B cell (primary cell): Measurements from ENCODE around the gene TOMM34. TPM values are rescaled to one million over a fixed set of nuclear protein-coding genes. Genes with fewer than 3 reads are reported as not detected.

ENCODE experiments used
- ATAC-seq: fragments of 200-7000 bp; cut with Tn5 transposase; one replicate; pipeline ENCODE4 v1.10.0; 2021; ENCODE audit warnings: low read depth, mild to moderate bottlenecking, moderate number of reproducible peaks, moderate library complexity
- CTCF ChIA-PET: fragments of 350-600 bp; sonication (Branson Sonifier 250); formaldehyde crosslinking; loops from one replicate; lab custom pipeline; 2021; ENCODE audit warnings: antibody characterized with exemption, inconsistent platforms; lab: Charles Lee
- POLR2A ChIA-PET: fragments of 350-600 bp; sonication (Branson Sonifier 250); formaldehyde crosslinking; loops from one replicate; lab custom pipeline; 2021; ENCODE audit warnings: antibody characterized with exemption; lab: Charles Lee
- DNase-seq: peaks from one replicate; pipeline ENCODE4 v3.0.0; 2013
- H2AFZ ChIP-seq: 2 replicates; pipeline ENCODE4 v1.6.1; 2012; ENCODE audit warnings: mild to moderate bottlenecking, low read depth, low read length; ENCODE audit not compliant: insufficient read depth, poor library complexity, severe bottlenecking
- H3K27ac ChIP-seq, 2 donors: 1 replicate in 1 of 2; 2 replicates in 1 of 2; pipeline ENCODE4 v1.5.1; 2012 to 2013; ENCODE audit warnings: low read length in 2 of 2, mild to moderate bottlenecking in 2 of 2, moderate library complexity in 1 of 2
- H3K27me3 ChIP-seq, 4 experiments: fragments of 200-600 bp in 1 of 4; sonication (generic) in 1 of 4; replicated peaks in 1 of 4; 1 replicate in 2 of 4; 2 replicates in 2 of 4; pipeline versions ENCODE4 v1.6.1 to v1.7.0; 2013 to 2016; ENCODE audit warnings: low read length in 3 of 4, mild to moderate bottlenecking in 2 of 4, mixed read lengths in 1 of 4, moderate library complexity in 1 of 4; ENCODE audit not compliant: insufficient read depth in 4 of 4, control insufficient read depth in 3 of 4; ENCODE audit errors: control extremely low read depth in 1 of 4
- H3K36me3 ChIP-seq, 2 experiments: replicated peaks in 1 of 2; 1 replicate in 1 of 2; 2 replicates in 1 of 2; pipeline versions ENCODE4 v1.6.1 to v1.7.1; 2013; ENCODE audit warnings: low read length in 1 of 2; ENCODE audit not compliant: insufficient read depth in 2 of 2, control insufficient read depth in 1 of 2; ENCODE audit errors: control extremely low read depth in 1 of 2, extremely low read depth in 1 of 2
- H3K4me1 ChIP-seq, 2 donors: fragments of 200-600 bp in 1 of 2; sonication (generic) in 1 of 2; 1 replicate in 1 of 2; 2 replicates in 1 of 2; pipeline versions ENCODE4 v1.5.1 to v1.6.1; 2013 to 2017; ENCODE audit warnings: low read length in 2 of 2; ENCODE audit not compliant: control insufficient read depth in 2 of 2, insufficient read depth in 2 of 2
- H3K4me2 ChIP-seq: replicated peaks from 2 replicates; pipeline ENCODE3; 2012; ENCODE audit warnings: mild to moderate bottlenecking, low read depth, low read length; ENCODE audit not compliant: poor library complexity, severe bottlenecking
- H3K4me3 ChIP-seq, 5 experiments: fragments of 200-600 bp in 1 of 5; sonication (generic) in 1 of 5; 1 replicate in 3 of 5; 2 replicates in 2 of 5; pipeline versions ENCODE4 v1.5.1 to v1.7.0; 2011 to 2016; ENCODE audit warnings: low read length in 4 of 5, mild to moderate bottlenecking in 4 of 5, low read depth in 2 of 5, control low read depth in 1 of 5, moderate library complexity in 1 of 5; ENCODE audit not compliant: insufficient read depth in 1 of 5; ENCODE audit errors: control extremely low read depth in 1 of 5, extremely low read depth in 1 of 5
- H3K79me2 ChIP-seq: fragments of 200-600 bp; sonication (generic); one replicate; pipeline ENCODE4 v1.6.0; 2016; ENCODE audit warnings: low read length; ENCODE audit not compliant: control insufficient read depth, insufficient read depth
- H3K9ac ChIP-seq: fragments of 200-600 bp; sonication (generic); 2 replicates; pipeline ENCODE4 v1.6.1; 2017; ENCODE audit warnings: mild to moderate bottlenecking, low read length, moderate library complexity
- H3K9me3 ChIP-seq, 3 donors: one replicate each; pipeline versions ENCODE4 v1.6.1 to v1.7.1; 2013; ENCODE audit warnings: low read length in 2 of 3; ENCODE audit not compliant: control insufficient read depth in 2 of 3, insufficient read depth in 1 of 3; ENCODE audit errors: control extremely low read depth in 1 of 3
- H4K20me1 ChIP-seq: 2 replicates; pipeline ENCODE4 v1.6.0; 2012; ENCODE audit warnings: mild to moderate bottlenecking, low read length; ENCODE audit not compliant: insufficient read depth, control insufficient read depth, poor library complexity, severe bottlenecking
- H3K27ac Mint-ChIP-seq: one replicate; pipeline ENCODE4 v1.8.0; 2021; ENCODE audit warnings: mixed read lengths
- H3K27me3 Mint-ChIP-seq: one replicate; pipeline ENCODE4 v1.8.0; 2021; ENCODE audit warnings: mixed read lengths
- H3K4me1 Mint-ChIP-seq: one replicate; pipeline ENCODE4 v1.8.0; 2021; ENCODE audit warnings: mixed read lengths
- H3K4me3 Mint-ChIP-seq: one replicate; pipeline ENCODE4 v1.8.0; 2021; ENCODE audit warnings: mixed read lengths
- H3K9me3 Mint-ChIP-seq: one replicate; pipeline ENCODE4 v1.8.0; 2022; ENCODE audit warnings: mixed read lengths; ENCODE audit not compliant: insufficient read depth
- EZH2 ChIP-seq: IDR thresholded peaks from 2 replicates; pipeline ENCODE4 v1.6.1; 2012; ENCODE audit warnings: borderline replicate concordance, low read depth, mild to moderate bottlenecking, moderate library complexity, low read length; ENCODE audit not compliant: insufficient read depth, poor library complexity, severe bottlenecking
- WGBS: methylation state at CpG from one replicate; pipeline ENCODE4 v1.1.5; 2013; ENCODE audit warnings: missing lambda C conversion rate; ENCODE audit not compliant: insufficient coverage; 5-methylcytosine and 5-hydroxymethylcytosine counted together
- intact Hi-C: fragments of 100-400 bp; cut with micrococcal nuclease; formaldehyde crosslinking; loops from one replicate; pipeline ENCODE4 v1.10.0; 2022
- polyA plus RNA-seq: library from polyadenylated mRNA; depleted of rRNA; stranded (reverse); fragments of >200 nt; gene quantifications from 2 replicates; pipeline ENCODE4 v1.2.3, GENCODE V29; 2012
- total RNA-seq, 2 donors: library from RNA; stranded (reverse); fragments of 120-200 nt in 1 of 2; gene quantifications; 1 replicate in 1 of 2; 2 replicates in 1 of 2; pipeline versions ENCODE4 v1.2.3 to v1.2.4, GENCODE V29; 2013 to 2022
- TF ChIP-seq, protein P1 (sequence below): fragments of 200-600 bp; IDR thresholded peaks from one replicate; pipeline ENCODE4 v1.8.0; 2022; ENCODE audit warnings: antibody characterized with exemption, mild to moderate bottlenecking

The TOMM34 gene
- total and polyA plus RNA-seq, 2 donors (not counting 1 experiment from before 2014, with no cell fraction given): 19.1 to 21.8 TPM

DNA sequence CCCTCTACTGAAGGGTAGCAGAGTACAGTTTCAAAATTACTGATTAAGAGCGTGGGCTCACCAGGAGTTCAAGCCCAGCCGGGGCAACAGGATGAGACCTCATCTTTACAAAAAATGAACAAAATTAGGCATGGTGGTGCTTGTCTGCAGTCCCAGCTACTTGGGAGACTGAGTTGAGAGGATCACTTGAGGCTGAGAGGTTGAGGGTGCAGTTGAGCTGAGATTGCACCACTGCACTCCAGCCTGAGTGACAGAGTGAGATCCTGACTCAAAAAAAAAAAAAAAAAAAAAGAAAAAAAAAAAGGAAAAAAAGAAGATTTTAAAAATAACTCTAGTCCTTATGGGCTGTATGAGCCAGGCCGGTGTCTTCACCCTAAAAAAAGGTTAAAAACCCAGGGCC, 31.6 kb downstream of the TOMM34 start:
- Mint-ChIP-seq H3K9me3 (no peaks in the 10 kb centered on the region), H3K4me1 (no peaks in the 10 kb centered on the region), H3K27ac (no peak overlapping the region), H3K4me3 (no peak overlapping the region), H3K27me3 (no peaks in the 10 kb centered on the region)
- no peak overlapping the region for H3K4me3 ChIP-seq
- H2AFZ ChIP-seq: no peak overlapping the region
- no peak overlapping the region for H3K27ac ChIP-seq
- intact Hi-C loops: no loop called here
- TF ChIP-seq EZH2: no peak
- TF ChIP-seq, protein P1, sequence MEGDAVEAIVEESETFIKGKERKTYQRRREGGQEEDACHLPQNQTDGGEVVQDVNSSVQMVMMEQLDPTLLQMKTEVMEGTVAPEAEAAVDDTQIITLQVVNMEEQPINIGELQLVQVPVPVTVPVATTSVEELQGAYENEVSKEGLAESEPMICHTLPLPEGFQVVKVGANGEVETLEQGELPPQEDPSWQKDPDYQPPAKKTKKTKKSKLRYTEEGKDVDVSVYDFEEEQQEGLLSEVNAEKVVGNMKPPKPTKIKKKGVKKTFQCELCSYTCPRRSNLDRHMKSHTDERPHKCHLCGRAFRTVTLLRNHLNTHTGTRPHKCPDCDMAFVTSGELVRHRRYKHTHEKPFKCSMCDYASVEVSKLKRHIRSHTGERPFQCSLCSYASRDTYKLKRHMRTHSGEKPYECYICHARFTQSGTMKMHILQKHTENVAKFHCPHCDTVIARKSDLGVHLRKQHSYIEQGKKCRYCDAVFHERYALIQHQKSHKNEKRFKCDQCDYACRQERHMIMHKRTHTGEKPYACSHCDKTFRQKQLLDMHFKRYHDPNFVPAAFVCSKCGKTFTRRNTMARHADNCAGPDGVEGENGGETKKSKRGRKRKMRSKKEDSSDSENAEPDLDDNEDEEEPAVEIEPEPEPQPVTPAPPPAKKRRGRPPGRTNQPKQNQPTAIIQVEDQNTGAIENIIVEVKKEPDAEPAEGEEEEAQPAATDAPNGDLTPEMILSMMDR: no peak
- ChIA-PET POLR2A (interaction anchor here (0.6 kb wide), 1 partner anchor 715 kb away, joined by 6 read pairs; no protein-coding TSS in a partner anchor), CTCF (no interaction called here)
- no peak for DNase-seq
- H3K4me1 ChIP-seq: no peaks in the 10 kb centered on the region
- no peak for ATAC-seq
- H3K36me3 ChIP-seq: peaks cover 1 to 24% of the 10 kb centered on the region in 2 experiments
- H4K20me1 ChIP-seq: no peaks in the 10 kb centered on the region
- WGBS: 75% methylated on average over 2 of the region's 3 CpGs
- H3K4me2 ChIP-seq: no peak overlapping the region
- no peaks in the 10 kb centered on the region for H3K9me3 ChIP-seq
- no peaks in the 10 kb centered on the region for H3K79me2 ChIP-seq
- no peak overlapping the region for H3K9ac ChIP-seq
- H3K27me3 ChIP-seq: no peaks in the 10 kb centered on the region

DNA sequence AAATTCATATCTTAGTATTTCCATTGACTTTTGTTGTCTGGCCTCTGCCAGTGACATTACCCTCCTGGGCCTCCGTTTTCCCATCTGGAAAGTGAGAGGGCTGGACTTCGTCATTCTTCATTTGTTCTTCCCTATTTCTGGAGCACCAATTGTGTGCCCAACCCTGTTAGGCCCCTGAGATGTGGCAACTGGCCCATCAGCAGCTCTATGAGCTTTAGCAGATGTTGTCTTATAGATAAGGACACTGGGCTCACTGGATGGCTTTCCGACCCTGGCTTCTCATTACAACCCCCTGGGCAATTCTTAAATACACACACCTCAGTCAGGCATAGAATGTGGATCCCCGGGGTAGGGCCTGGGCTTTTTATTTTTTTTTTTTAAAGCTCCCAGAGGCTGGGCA, 35.7 kb downstream of the TOMM34 start:
- intact Hi-C loops: no loop called here
- H3K9ac ChIP-seq: no peak overlapping the region
- ChIA-PET POLR2A (no interaction called here), CTCF (interaction anchor here (0.8 kb wide), 1 partner anchor 16 kb away, joined by 3 read pairs; no protein-coding TSS in a partner anchor)
- H3K4me1 ChIP-seq: no peaks in the 10 kb centered on the region
- H3K4me1 Mint-ChIP-seq: no peaks in the 10 kb centered on the region
- no peaks in the 10 kb centered on the region for H3K9me3 ChIP-seq
- no peaks in the 10 kb centered on the region for H3K79me2 ChIP-seq
- H3K4me2 ChIP-seq: no peak overlapping the region
- H3K4me3 Mint-ChIP-seq: no peak overlapping the region
- H3K27me3 Mint-ChIP-seq: no peaks in the 10 kb centered on the region
- H4K20me1 ChIP-seq: no peaks in the 10 kb centered on the region
- no peaks in the 10 kb centered on the region for H3K9me3 Mint-ChIP-seq
- peaks cover 6 to 20% of the 10 kb centered on the region in 2 experiments for H3K36me3 ChIP-seq
- ATAC-seq (no peak), DNase-seq (no peak)
- TF ChIP-seq, protein P1: no peak
- no peak for TF ChIP-seq EZH2
- 96% methylated on average over 4 of the region's 4 CpGs for WGBS
- H3K27ac Mint-ChIP-seq: no peak overlapping the region
- H3K4me3 ChIP-seq: no peak overlapping the region
- no peaks in the 10 kb centered on the region for H3K27me3 ChIP-seq
- H2AFZ ChIP-seq: no peak overlapping the region
- H3K27ac ChIP-seq: no peak overlapping the region
